Measurements from ENCODE around the gene CCDC146. TPM values are rescaled to one million over a fixed set of nuclear protein-coding genes. Genes with fewer than 3 reads are reported as not detected.
"Not testable (repeated sequence)": the region's sequence is repeated elsewhere in the genome, so short reads cannot be mapped to it uniquely, and the experiment has no call there.

CCDC146 gene
- total RNA-seq, result 10 to 100 TPM; 11.9 to 16.1 (median 15.5) TPM

- TF ChIP-seq CTCF (IDR thresholded peaks at IDR 0.05; ENCODE audit: low read depth), result not testable (repeated sequence)
These were observed at the start of gene CCDC146 for GRCh38 chr7:77121860-77122681. Gene CCDC146 (plus strand): TSS chr7:77122615. CDS start chr7:77167669, 45,054 bp downstream.

GRCh38 chr7:77157446-77157845 is 35.0 kb downstream of the CCDC146 start:
- no peak for TF ChIP-seq CTCF (IDR thresholded peaks at IDR 0.05; ENCODE audit: low read depth)

- TF ChIP-seq CTCF (IDR thresholded peaks at IDR 0.05; ENCODE audit: low read depth), result no peak
These were observed 58.7 kb downstream of the CCDC146 start for GRCh38 chr7:77181015-77181595.

GRCh38 chr7:77181734-77182133 is 59.3 kb downstream of the CCDC146 start:
- no peak for TF ChIP-seq CTCF (IDR thresholded peaks at IDR 0.05; ENCODE audit: low read depth)

- no peak for TF ChIP-seq CTCF (IDR thresholded peaks at IDR 0.05; ENCODE audit: low read depth)
These were observed 59.8 kb downstream of the CCDC146 start for GRCh38 chr7:77182261-77182660.

- no peak for TF ChIP-seq CTCF (IDR thresholded peaks at IDR 0.05; ENCODE audit: low read depth)
These were observed 62.0 kb downstream of the CCDC146 start for GRCh38 chr7:77184463-77184862.

- no peak for TF ChIP-seq CTCF (IDR thresholded peaks at IDR 0.05; ENCODE audit: low read depth)
These were observed 62.6 kb downstream of the CCDC146 start for GRCh38 chr7:77184990-77185389.
